ENCODE results near the gene SLC66A2.

The SLC66A2 gene

DNA sequence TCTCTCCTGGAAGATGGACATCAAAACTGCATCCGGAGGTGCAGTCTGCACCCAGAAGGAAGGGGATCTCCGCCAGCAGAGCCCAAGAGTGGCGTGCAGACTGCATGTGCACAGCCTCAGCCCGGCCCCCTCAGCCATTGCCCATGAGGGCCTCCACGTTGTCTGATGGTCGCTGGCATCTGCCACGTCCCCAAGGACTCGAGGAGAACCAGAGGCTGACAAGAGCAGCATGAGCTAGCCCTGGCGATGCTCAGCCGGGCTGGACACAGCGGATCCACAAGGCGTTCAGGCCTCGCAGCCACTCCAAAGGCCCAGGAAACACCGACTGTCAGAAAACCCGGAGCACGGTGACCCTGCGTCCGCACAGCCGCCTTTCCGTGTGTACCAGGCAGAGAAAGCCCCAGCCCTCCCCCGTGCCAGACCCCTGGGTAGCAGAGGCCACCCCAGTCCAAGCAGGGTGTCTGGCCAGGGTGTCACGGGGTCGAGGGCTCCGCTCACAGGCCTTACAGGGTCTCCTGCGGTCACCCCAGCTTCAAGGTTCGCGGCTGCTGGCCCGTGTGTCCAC is 48.3 kb downstream of the SLC66A2 start:
- no peak for DNase-seq (ENCODE audit: low read depth)

DNA sequence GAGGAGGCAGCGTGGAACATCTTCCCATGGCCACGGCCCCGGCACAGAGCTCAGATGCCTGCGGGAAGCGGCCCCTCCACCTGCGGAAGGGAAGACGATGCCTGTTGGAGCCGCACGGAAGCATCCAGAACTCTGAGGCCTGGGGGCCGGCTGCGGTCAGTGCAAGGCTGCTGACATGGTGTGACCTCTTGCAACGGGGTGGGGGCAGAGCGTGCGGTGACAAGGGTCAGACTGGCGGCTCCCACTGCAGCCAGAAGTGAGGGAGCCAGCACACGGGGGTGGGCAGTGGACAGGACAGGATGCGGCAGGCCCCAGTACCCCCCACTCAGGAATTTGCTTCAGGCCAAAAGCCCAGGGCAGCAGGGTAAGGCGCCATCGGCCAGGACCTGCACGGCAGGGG is 48.8 kb downstream of the SLC66A2 start:
- no peak for DNase-seq (ENCODE audit: low read depth)

DNA sequence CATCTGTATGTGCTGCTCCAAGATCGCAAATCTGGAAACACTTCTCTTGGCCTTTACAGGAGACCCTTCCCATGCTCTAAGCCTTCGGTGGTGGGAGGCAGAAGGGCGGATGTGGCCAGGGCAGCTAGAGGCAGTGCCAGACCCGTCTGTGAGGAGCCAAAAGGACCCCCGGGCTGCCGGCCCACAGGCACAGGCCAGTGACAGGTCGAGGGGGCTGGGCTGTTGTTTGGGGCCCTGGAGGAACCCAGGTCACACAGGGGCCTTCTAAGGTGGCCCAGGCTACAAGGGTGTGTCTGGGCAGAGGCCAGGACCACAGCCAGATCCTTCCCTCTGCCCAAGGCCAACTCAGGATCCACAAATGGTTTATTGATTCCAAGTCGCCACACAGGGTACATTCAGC is 49.4 kb downstream of the SLC66A2 start:
- no peak for DNase-seq (ENCODE audit: low read depth)

DNA sequence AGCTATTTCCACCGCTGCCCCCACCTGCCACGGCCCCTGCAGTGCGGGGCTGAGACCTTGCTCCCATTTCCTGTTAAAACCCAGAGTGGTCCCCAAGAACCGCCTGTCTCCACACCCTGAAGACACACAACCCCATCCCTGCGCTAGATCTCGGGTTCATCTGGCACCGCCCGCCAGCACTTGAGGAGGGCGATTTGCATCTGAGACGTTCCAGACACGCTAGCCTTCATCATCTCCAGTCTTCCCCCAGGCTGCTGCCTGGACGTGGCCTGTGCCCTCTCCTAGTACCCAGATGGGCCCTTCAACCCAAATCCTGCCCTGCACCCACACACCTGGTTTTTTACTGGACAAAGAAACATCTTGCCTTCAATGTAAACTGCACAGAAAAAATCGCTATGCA is 49.8 kb downstream of the SLC66A2 start:
- no peak for DNase-seq (ENCODE audit: low read depth)

DNA sequence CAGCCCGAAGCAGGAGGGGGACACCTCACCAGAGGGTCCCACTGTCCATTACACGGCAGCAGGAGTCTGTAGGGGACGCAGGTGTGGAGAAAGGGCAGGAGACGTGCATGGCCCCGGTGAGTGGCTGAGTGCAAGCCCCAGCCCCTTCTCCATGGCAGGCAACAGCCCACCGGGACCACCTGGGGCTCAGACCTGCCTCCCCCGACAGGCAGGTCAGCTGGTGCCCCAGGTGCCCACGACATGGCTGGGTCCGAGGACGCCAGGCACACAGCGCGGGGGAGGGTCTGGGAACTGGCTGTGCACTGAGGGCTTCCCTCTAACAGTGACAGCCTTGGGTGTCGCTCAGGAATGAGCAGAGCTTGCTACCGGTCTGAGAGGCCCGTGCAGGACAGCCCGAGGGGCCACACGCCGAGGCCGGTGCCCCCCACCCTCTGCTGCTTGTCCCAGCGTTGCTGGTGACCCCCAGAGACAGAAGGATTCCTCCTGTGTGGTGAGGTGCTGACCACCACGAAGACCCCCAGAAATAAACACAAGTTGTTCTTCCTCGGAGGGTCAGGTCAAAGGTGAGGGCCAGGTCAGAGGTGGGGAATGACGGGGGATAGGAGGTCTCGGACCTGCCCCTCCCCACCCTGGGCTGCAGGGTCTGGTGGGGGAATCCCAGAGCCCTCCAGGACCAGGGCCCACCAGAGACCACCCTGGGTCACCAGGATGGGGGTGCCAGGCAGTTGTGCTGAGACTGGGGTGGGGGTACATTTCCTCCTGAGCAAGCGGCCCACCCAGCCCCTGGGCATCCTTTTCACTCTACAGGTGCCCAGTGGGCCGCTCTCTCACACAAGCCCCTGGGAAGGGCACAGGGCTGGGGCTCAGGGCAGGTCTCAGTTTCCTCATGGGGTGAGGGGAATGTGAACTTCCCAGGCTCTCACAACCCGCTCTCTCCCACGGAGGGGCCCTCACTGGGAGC is 50.6 kb downstream of the SLC66A2 start:
- DNase-seq (ENCODE audit: low read depth): no peak

DNA sequence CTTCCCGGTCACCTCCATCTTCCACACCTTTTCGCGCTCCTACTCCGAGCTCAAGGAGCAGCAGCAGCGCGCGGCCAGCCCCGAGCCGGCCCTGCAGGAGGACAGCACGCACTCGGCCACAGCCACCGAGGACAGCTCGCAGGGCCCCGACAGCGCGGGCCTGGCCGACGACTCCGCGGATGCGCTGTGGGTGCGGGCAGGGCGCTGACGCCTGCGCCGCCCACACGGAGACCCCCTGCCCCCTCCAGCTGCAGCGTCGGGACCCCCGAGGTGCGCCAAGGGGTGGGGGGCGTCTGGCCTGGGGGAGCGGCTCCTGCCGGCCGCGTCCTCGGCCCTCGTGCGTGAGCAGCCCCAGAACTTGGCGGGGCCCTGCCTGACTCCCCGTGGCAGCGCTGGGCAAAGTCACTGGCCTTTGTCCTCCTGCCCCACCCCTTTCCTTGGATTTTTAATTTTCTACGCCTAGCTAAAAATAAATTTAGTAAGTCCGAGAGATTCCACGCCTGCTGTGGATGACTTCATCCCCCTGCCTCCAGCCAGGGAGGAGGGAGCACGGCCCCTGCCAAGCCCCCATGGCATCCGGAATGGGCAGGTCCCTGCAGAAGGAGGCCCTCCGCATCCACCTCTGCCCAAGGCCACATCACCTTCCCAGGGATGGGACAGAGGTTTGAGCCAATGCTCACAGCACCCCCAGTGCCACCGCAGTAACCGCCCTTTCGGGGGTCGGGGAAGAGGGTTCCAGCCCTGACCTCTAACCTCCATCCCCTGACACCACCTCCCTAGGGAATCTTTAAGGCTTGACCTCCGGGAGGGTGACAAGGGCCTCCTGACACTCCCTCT is 51.6 kb downstream of the SLC66A2 start:
- no peak for DNase-seq (ENCODE audit: low read depth)

DNA sequence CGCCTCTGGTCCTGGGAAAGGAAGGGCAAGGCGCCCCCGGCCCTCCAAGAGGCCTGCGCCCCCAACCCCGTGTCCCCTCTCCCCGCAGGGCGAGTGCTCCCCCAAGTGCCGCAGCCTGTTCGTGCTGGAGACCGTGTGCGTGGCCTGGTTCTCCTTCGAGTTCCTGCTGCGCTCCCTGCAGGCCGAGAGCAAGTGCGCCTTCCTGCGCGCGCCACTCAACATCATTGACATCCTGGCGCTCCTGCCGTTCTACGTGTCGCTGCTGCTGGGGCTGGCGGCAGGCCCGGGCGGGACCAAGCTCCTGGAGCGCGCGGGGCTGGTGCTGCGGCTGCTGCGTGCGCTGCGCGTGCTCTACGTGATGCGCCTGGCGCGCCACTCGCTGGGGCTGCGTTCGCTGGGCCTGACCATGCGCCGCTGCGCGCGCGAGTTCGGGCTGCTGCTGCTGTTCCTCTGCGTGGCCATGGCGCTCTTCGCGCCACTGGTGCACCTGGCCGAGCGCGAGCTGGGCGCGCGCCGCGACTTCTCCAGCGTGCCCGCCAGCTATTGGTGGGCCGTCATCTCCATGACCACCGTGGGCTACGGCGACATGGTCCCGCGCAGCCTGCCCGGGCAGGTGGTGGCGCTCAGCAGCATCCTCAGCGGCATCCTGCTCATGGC is 52.4 kb downstream of the SLC66A2 start:
- DNase-seq (ENCODE audit: low read depth): no peak

- no peak for DNase-seq (ENCODE audit: low read depth)
These were observed 53.4 kb downstream of the SLC66A2 start for GRCh38 chr18:79897940-79898625.

- peak; percentile 6 for DNase-seq (ENCODE audit: low read depth)
These were observed 54.7 kb downstream of the SLC66A2 start for GRCh38 chr18:79896738-79897137.

- DNase-seq (ENCODE audit: low read depth): no peak
These were observed 60.8 kb downstream of the SLC66A2 start for GRCh38 chr18:79890674-79891073.

GRCh38 chr18:79889569-79889968 is 61.9 kb downstream of the SLC66A2 start:
- DNase-seq (ENCODE audit: low read depth): no peak

- no peak for DNase-seq (ENCODE audit: low read depth)
These were observed 63.4 kb downstream of the SLC66A2 start for GRCh38 chr18:79888016-79888415.

DNA sequence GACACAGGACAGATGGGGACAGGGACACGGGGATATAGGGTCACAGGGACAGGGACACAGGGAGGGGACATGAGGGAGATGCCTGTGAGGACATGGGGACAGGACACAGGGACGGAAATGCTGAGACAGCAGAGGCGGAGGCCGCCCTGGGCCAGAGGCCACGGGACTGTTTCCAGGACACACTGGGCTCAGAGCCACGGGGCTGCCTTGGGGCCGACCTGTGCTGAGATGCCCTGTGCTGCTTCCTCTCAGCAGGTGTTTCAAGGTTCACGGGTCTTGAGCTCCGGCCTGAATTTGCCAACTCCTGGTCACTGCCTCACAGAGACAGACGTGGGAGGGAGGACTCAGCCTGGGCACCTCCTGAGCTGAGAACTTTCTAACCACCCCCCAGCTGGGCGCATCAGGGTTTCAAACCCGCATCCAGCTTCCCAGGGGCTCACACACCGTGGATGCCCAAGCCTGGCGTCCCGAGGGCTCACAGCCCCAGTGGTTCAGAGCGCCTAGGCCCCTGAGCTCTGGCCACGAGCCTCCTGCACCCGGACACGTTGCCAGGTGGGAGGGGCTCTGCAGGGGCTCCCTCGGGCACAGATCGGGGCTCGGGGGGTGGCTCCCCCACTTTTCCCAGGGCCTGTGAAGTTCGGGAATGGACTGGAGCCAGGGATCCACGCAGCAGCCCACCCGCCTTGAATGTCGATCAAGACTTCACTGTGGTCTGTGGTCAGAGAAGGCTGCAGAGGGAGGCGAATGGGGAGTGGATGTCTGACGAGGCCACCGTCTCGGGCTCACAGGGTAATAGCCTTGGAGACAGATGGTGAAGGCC is 64.1 kb downstream of the SLC66A2 start:
- DNase-seq (ENCODE audit: low read depth): no peak

GRCh38 chr18:79884963-79885728 is 66.3 kb downstream of the SLC66A2 start:
- DNase-seq (ENCODE audit: low read depth): no peak

GRCh38 chr18:79884294-79884962 is 67.0 kb downstream of the SLC66A2 start:
- DNase-seq (ENCODE audit: low read depth): no peak

DNA sequence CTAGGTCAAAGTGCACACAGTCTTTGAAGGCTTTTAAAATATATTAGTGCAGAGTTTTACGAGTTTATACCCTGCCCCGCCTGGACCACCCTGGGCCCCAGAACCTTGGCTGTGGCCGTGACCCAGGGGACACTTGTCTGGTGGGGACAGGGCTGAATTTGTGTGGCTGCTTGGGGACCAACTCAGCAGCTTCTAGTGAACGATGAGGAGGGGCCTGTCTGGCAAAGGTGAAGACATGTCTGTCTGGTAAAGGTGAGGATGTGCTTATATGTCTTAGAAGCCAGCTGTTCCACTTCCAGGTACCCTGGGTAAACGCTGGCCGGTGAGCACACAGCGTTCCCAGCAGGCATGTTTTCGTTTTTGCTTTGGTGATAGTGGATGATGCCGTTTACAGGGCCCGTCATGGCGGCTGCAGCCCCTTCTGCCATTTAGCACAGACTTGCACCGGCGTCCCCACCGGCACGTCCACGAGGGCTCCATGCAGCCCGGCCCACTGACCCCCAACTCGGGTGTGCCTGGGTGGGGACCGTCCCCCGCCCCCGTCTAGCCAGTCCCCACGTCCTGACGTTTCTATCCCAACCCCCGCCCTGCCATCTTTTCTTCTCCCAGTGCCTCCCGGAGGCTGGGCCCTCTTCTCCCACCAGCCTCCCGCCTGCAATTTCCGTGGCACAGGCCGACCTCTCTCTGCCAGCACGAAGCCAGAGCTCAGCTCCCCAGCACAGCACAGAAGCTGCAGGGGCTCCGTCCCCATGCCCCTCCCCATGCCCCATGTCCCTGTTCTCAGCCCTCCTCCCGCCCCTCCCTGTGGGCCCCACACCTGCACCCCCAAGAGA is 67.8 kb downstream of the SLC66A2 start:
- DNase-seq (ENCODE audit: low read depth): no peak

DNA sequence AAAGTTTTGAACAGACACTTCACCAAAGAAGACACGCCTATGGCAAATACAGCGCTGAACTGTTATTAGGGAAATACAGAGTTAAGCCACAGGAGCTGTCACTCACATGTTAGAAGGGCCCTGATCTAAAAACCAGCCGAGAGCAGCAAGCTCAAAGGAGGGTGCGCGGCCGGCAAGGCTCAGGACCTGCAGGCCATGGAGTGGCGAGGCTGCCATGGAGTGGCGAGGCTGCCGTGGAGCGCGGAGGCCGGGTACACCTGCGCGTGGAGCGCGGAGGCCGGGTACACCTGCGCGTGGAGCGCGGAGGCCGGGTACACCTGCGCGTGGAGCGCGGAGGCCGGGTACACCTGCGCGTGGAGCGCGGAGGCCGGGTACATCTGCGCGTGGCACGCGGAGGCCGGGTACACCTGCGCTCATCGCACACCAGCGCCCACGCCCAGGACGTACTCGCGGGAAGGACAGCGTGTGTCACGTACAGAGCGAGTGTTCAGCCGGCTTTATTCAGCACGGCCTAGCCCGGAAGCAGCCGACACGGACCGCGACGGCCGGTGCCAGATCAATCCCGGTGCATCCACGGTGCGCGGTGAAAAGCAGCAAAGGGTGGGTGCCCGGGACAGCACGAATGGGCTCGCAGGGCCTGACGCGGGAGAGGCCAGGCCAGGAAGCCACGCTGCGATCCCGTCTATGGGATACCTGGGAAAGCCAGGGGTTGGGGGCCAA is 68.8 kb downstream of the SLC66A2 start:
- no peak for DNase-seq (ENCODE audit: low read depth)

DNA sequence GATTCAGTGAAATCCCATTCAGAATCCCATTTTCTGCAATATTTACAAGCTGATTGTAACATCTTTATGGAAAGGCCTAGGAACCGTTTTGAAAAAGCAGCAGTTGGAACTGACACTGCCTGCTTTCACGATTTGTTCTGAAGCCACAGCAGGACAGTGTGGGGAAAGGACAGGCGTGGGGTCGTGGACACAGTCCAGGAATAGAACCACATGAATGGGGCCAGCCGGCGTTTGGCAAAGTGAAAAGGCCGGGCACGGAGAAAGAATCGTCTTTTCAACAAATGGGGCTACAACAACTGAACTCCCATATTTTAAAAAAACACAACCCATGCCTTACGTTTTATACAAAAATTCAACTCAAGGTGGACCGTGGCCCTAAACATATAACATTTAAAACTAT is 69.8 kb downstream of the SLC66A2 start:
- DNase-seq (ENCODE audit: low read depth): no peak

Data from EH (cell line).